Anterior cingulate cortex (tissue), 58 donors: Measurements from ENCODE around the gene PCDHGA3.
A peak's percentile ranks its signal among the peaks of the same experiment; 100 is the strongest.
"Not testable (repeated sequence)": the region's sequence is repeated elsewhere in the genome, so short reads cannot be mapped to it uniquely, and the experiment has no call there.

Experiments used
- DNase-seq, 58 donors: peaks; one replicate each; lab custom pipeline; 2025; lab: John Stamatoyannopoulos, UW

PCDHGA3 gene

GRCh38 chr5:141343242-141343952 is at the start of gene PCDHGA3:
Gene PCDHGA3 (plus strand): TSS chr5:141343829. CDS start chr5:141344034, 205 bp downstream.
- no peak for DNase-seq

- DNase-seq = no peak
Observed at GRCh38 chr5:141298376-141298775, 45.3 kb upstream of the PCDHGA3 start.

GRCh38 chr5:141303756-141304155 is 39.9 kb upstream of the PCDHGA3 start, which contains the start of gene SLC25A2:
Gene SLC25A2 (minus strand): TSS chr5:141304049. CDS start chr5:141303865, 184 bp downstream.
- no peak for DNase-seq

- no peak for DNase-seq
Observed at GRCh38 chr5:141306630-141307029, 37.0 kb upstream of the PCDHGA3 start.

- no peak for DNase-seq
Observed at GRCh38 chr5:141313711-141314110, 29.9 kb upstream of the PCDHGA3 start.

GRCh38 chr5:141316963-141317362 is 26.7 kb upstream of the PCDHGA3 start:
- not testable (repeated sequence) for DNase-seq

GRCh38 chr5:141319202-141319601 is 24.4 kb upstream of the PCDHGA3 start:
- DNase-seq = no peak

- no peak for DNase-seq
Observed at GRCh38 chr5:141319699-141320098, 23.9 kb upstream of the PCDHGA3 start.

- peak; percentile 9 to 91 (median 85) for DNase-seq
Observed at GRCh38 chr5:141320225-141321169, 23.1 kb upstream of the PCDHGA3 start, which contains the start of gene TAF7. Gene TAF7 (minus strand): TSS chr5:141320784. CDS start chr5:141320044, 740 bp downstream.

- DNase-seq = no peak
Observed at GRCh38 chr5:141322261-141322660, 21.4 kb upstream of the PCDHGA3 start.

GRCh38 chr5:141326088-141326854 is 17.4 kb upstream of the PCDHGA3 start:
- peak in 50 of 58 donors; percentile 2 to 72 (median 38) for DNase-seq

- DNase-seq = no peak
Observed at GRCh38 chr5:141328231-141328630, 15.4 kb upstream of the PCDHGA3 start.

- DNase-seq = peak in 1 of 58 donors; percentile 2
Observed at GRCh38 chr5:141330299-141331080, 13.1 kb upstream of the PCDHGA3 start, which contains the start of gene PCDHGA1. Gene PCDHGA1 (plus strand): TSS chr5:141330514.

- DNase-seq = not testable (repeated sequence)
Observed at GRCh38 chr5:141332571-141332970, 11.1 kb upstream of the PCDHGA3 start.

GRCh38 chr5:141338538-141339306 is 4.9 kb upstream of the PCDHGA3 start, which contains the start of gene PCDHGA2:
Gene PCDHGA2 (plus strand): TSS chr5:141338760.
- DNase-seq = no peak

GRCh38 chr5:141340781-141341354 is 2.8 kb upstream of the PCDHGA3 start:
- not testable (repeated sequence) for DNase-seq

- DNase-seq = no peak
Observed at GRCh38 chr5:141342773-141343172, 856 bp upstream of the PCDHGA3 start.

- no peak for DNase-seq
Observed at GRCh38 chr5:141343953-141344463, 379 bp downstream of the PCDHGA3 start.
